HEK293 (cell line): ENCODE results near the gene CD46.

Source experiments
- CTCF ChIA-PET: fragments of 350-600 bp; formaldehyde crosslinking; extraction: SDS; loops from one replicate; lab custom pipeline; 2021; ENCODE audit warnings: antibody characterized with exemption; lab: Yijun Ruan, JAX
- POLR2A ChIA-PET: fragments of 300-600 bp; formaldehyde crosslinking; extraction: SDS; loops from one replicate; lab custom pipeline; 2020; ENCODE audit warnings: antibody characterized with exemption, inconsistent platforms; lab: Yijun Ruan, JAX
- H3K27ac ChIP-seq: fragments of 200-500 bp; sonication (Bioruptor generic); 2 replicates; pipeline ENCODE4 v1.5.1; 2014; ENCODE audit warnings: low read depth, low read length, control low read depth, inconsistent platforms; ENCODE audit errors: extremely low read depth
- H3K36me3 ChIP-seq, 2 experiments: fragments of 200-500 bp in 1 of 2; sonication (Bioruptor generic) in 1 of 2; 1 replicate in 1 of 2; 2 replicates in 1 of 2; pipeline ENCODE4 v1.5.1; 2014 to 2017; ENCODE audit warnings: inconsistent platforms in 2 of 2, low read length in 2 of 2; ENCODE audit not compliant: control insufficient read depth in 2 of 2, insufficient read depth in 1 of 2
- H3K4me1 ChIP-seq: fragments of 200-500 bp; sonication (Bioruptor generic); 2 replicates; pipeline ENCODE4 v1.5.1; 2014; ENCODE audit warnings: mild to moderate bottlenecking, low read length, inconsistent platforms; ENCODE audit not compliant: control insufficient read depth, insufficient read depth
- H3K4me3 ChIP-seq: 2 replicates; pipeline ENCODE4 v1.5.1; 2011; ENCODE audit warnings: low read depth, mild to moderate bottlenecking, control low read depth, low read length, moderate library complexity
- H3K9me3 ChIP-seq: fragments of 200-500 bp; sonication (Bioruptor generic); 2 replicates; pipeline ENCODE4 v1.5.1; 2014; ENCODE audit warnings: low read depth, low read length, inconsistent platforms; ENCODE audit not compliant: control insufficient read depth, insufficient read depth
- ELK4 ChIP-seq: IDR thresholded peaks from 2 replicates; pipeline ENCODE4 v1.6.1; 2011; ENCODE audit warnings: mild to moderate bottlenecking, low read depth, low read length, borderline replicate concordance
- FEZF1 ChIP-seq: fragments of 450-650 bp; formaldehyde crosslinking; IDR thresholded peaks from 2 replicates; pipeline ENCODE4 v1.5.1; 2016; ENCODE audit warnings: missing biosample characterization, missing genetic modification characterization
- GLI2 ChIP-seq: fragments of 450-650 bp; formaldehyde crosslinking; IDR thresholded peaks from 2 replicates; pipeline ENCODE4; 2017; ENCODE audit warnings: missing biosample characterization, missing genetic modification characterization, low read depth, borderline replicate concordance
- MYNN ChIP-seq: fragments of 450-650 bp; formaldehyde crosslinking; IDR thresholded peaks from 2 replicates; pipeline ENCODE4 v1.5.1; 2016; ENCODE audit warnings: missing biosample characterization, missing genetic modification characterization, borderline replicate concordance
- MZF1 ChIP-seq: fragments of 450-650 bp; formaldehyde crosslinking; IDR thresholded peaks from 2 replicates; pipeline ENCODE4 v1.5.1; 2017; ENCODE audit warnings: missing biosample characterization, missing genetic modification characterization, borderline replicate concordance
- ZBTB21 ChIP-seq: fragments of 450-650 bp; formaldehyde crosslinking; IDR thresholded peaks from 2 replicates; pipeline ENCODE4 v1.5.1; 2017; ENCODE audit warnings: missing biosample characterization, missing genetic modification characterization
- ZBTB6 ChIP-seq: fragments of 450-650 bp; formaldehyde crosslinking; IDR thresholded peaks from 2 replicates; pipeline ENCODE4 v1.5.1; 2017; ENCODE audit warnings: missing biosample characterization, missing genetic modification characterization
- ZNF133 ChIP-seq: fragments of 450-650 bp; formaldehyde crosslinking; IDR thresholded peaks from 2 replicates; pipeline ENCODE4 v1.5.1; 2016; ENCODE audit warnings: missing biosample characterization, missing genetic modification characterization
- ZNF146 ChIP-seq: fragments of 450-650 bp; formaldehyde crosslinking; IDR thresholded peaks from 2 replicates; pipeline ENCODE4 v1.5.1; 2016; ENCODE audit warnings: missing biosample characterization, missing genetic modification characterization
- ZNF184 ChIP-seq: fragments of 450-650 bp; IDR thresholded peaks from 2 replicates; pipeline ENCODE4 v1.5.1; 2018; ENCODE audit warnings: missing biosample characterization, mild to moderate bottlenecking, missing genetic modification characterization
- ZNF341 ChIP-seq: fragments of 450-650 bp; formaldehyde crosslinking; IDR thresholded peaks from 2 replicates; pipeline ENCODE4; 2016; ENCODE audit warnings: low read depth, missing biosample characterization, missing genetic modification characterization
- ZNF530 ChIP-seq: fragments of 450-650 bp; formaldehyde crosslinking; IDR thresholded peaks from 2 replicates; pipeline ENCODE4 v1.5.1; 2016; ENCODE audit warnings: low read depth, missing biosample characterization, missing genetic modification characterization
- ZNF776 ChIP-seq: fragments of 450-650 bp; formaldehyde crosslinking; IDR thresholded peaks from 2 replicates; pipeline ENCODE4 v1.5.0; 2017; ENCODE audit warnings: missing biosample characterization, missing genetic modification characterization, borderline replicate concordance
- ZNF777 ChIP-seq: fragments of 450-650 bp; formaldehyde crosslinking; IDR thresholded peaks from 2 replicates; pipeline ENCODE4 v1.5.1; 2017; ENCODE audit warnings: missing biosample characterization, missing genetic modification characterization, borderline replicate concordance
- ZSCAN5A ChIP-seq: fragments of 450-650 bp; formaldehyde crosslinking; IDR thresholded peaks from 2 replicates; pipeline ENCODE4 v1.5.1; 2016; ENCODE audit warnings: missing biosample characterization, missing genetic modification characterization
- TF ChIP-seq, protein P1 (sequence below): fragments of 450-650 bp; formaldehyde crosslinking; IDR thresholded peaks from 2 replicates; pipeline ENCODE4 v1.5.1; 2016; ENCODE audit warnings: missing biosample characterization, missing genetic modification characterization
- TF ChIP-seq, protein P2 (sequence below): fragments of 450-650 bp; formaldehyde crosslinking; IDR thresholded peaks from 2 replicates; pipeline ENCODE4 v1.5.1; 2016; ENCODE audit warnings: missing biosample characterization, missing genetic modification characterization
- TF ChIP-seq, protein P3 (sequence below): fragments of 450-650 bp; formaldehyde crosslinking; optimal IDR thresholded peaks from 2 replicates; pipeline ENCODE3; 2016; ENCODE audit warnings: missing biosample characterization, mild to moderate bottlenecking, missing genetic modification characterization

The CD46 gene

DNA sequence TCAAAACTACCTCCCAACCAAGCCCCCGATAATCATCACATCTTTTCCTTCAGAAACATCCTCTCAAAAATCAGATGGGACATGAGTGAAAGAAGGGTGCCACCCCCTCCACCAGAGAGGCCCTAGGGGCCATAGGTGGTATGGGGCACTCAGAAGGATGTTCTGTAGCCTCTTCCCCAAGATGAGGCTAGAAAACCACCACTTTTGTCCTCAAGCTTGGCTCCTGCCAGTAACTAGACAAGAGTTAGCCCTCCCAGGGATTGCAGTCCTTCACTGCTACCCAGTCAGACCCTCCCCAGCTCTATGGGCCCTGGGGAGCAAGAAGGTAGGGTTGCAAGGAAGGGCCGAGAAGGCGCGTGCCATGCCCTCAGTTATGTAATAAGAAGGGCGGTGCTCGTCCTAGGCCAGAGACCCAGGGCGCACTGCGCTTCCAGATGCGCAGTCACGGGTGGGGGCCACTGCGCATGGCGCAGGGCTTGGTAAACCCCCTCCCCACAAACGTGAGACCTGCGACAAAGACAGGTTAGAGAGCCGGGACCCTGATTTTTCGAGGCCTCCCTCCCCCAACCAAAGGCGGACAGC, 69.7 kb downstream of the CD46 start:
- no peaks in the 10 kb centered on the region for H3K9me3 ChIP-seq
- no peak for TF ChIP-seq ELK4
- no peak for TF ChIP-seq ZBTB21
- TF ChIP-seq, protein P1, sequence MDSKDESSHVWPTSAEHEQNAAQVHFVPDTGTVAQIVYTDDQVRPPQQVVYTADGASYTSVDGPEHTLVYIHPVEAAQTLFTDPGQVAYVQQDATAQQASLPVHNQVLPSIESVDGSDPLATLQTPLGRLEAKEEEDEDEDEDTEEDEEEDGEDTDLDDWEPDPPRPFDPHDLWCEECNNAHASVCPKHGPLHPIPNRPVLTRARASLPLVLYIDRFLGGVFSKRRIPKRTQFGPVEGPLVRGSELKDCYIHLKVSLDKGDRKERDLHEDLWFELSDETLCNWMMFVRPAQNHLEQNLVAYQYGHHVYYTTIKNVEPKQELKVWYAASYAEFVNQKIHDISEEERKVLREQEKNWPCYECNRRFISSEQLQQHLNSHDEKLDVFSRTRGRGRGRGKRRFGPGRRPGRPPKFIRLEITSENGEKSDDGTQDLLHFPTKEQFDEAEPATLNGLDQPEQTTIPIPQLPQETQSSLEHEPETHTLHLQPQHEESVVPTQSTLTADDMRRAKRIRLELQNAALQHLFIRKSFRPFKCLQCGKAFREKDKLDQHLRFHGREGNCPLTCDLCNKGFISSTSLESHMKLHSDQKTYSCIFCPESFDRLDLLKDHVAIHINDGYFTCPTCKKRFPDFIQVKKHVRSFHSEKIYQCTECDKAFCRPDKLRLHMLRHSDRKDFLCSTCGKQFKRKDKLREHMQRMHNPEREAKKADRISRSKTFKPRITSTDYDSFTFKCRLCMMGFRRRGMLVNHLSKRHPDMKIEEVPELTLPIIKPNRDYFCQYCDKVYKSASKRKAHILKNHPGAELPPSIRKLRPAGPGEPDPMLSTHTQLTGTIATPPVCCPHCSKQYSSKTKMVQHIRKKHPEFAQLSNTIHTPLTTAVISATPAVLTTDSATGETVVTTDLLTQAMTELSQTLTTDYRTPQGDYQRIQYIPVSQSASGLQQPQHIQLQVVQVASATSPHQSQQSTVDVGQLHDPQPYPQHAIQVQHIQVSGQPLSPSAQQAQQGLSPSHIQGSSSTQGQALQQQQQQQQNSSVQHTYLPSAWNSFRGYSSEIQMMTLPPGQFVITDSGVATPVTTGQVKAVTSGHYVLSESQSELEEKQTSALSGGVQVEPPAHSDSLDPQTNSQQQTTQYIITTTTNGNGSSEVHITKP (tag by site-specific recombination): no peak
- TF ChIP-seq MYNN (tag by site-specific recombination): no peak
- TF ChIP-seq, protein P2, sequence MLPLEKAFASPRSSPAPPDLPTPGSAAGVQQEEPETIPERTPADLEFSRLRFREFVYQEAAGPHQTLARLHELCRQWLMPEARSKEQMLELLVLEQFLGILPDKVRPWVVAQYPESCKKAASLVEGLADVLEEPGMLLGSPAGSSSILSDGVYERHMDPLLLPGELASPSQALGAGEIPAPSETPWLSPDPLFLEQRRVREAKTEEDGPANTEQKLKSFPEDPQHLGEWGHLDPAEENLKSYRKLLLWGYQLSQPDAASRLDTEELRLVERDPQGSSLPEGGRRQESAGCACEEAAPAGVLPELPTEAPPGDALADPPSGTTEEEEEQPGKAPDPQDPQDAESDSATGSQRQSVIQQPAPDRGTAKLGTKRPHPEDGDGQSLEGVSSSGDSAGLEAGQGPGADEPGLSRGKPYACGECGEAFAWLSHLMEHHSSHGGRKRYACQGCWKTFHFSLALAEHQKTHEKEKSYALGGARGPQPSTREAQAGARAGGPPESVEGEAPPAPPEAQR: no peak
- no peak for TF ChIP-seq ZNF777
- TF ChIP-seq ZNF146 (tag by site-specific recombination): no peak
- TF ChIP-seq GLI2 (tag by site-specific recombination): no peak
- no peak for TF ChIP-seq ZNF341 (tag by site-specific recombination)
- no peak for TF ChIP-seq ZNF133 (tag by site-specific recombination)
- no peak for TF ChIP-seq ZBTB6 (tag by site-specific recombination)
- TF ChIP-seq ZNF776 (tag by site-specific recombination): no peak
- CTCF ChIA-PET: interaction anchor here (0.6 to 1.2 kb wide), 3 partner anchors 9 to 143 kb away, joined by 3 read pairs; no protein-coding TSS in a partner anchor
- H3K36me3 ChIP-seq: peaks cover 0 to 23% of the 10 kb centered on the region in 2 experiments; a peak in 1 of 3 replicates
- no peak overlapping the region for H3K4me3 ChIP-seq
- POLR2A ChIA-PET: no interaction called here
- H3K4me1 ChIP-seq: no peaks in the 10 kb centered on the region; the same call in 1 of the 2 replicates
- no peak overlapping the region for H3K27ac ChIP-seq

- Histone ChIP-seq H3K4me3 (no peak overlapping the region), H3K4me1 (no peaks in the 10 kb centered on the region; the same call in 1 of the 2 replicates), H3K9me3 (no peaks in the 10 kb centered on the region), H3K27ac (no peak overlapping the region), H3K36me3 (peaks cover 0 to 20% of the 10 kb centered on the region in 2 experiments; a peak in 1 of 3 replicates)
- ChIA-PET POLR2A (interaction anchor here (0.7 kb wide), 1 partner anchor 10 kb away, joined by 3 read pairs; no protein-coding TSS in a partner anchor), CTCF (interaction anchor here (1.2 to 1.8 kb wide), 3 partner anchors 47 to 142 kb away, joined by 3 to 7 read pairs (median 6); no protein-coding TSS in a partner anchor)
- TF ChIP-seq ZSCAN5A (tag by site-specific recombination): no peak
- TF ChIP-seq ZNF184 (tag by site-specific recombination): no peak
- TF ChIP-seq MZF1 (tag by site-specific recombination): no peak
- TF ChIP-seq GLI2 (tag by site-specific recombination): no peak
- TF ChIP-seq ZNF530 (tag by site-specific recombination): no peak
- no peak for TF ChIP-seq FEZF1 (tag by site-specific recombination)
- TF ChIP-seq, protein P3, sequence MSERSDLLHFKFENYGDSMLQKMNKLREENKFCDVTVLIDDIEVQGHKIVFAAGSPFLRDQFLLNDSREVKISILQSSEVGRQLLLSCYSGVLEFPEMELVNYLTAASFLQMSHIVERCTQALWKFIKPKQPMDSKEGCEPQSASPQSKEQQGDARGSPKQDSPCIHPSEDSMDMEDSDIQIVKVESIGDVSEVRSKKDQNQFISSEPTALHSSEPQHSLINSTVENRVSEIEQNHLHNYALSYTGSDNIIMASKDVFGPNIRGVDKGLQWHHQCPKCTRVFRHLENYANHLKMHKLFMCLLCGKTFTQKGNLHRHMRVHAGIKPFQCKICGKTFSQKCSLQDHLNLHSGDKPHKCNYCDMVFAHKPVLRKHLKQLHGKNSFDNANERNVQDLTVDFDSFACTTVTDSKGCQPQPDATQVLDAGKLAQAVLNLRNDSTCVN: no peak
Observed at GRCh38 chr1:207822124-207822601, 70.3 kb downstream of the CD46 start.
